Neuronal stem cell (in vitro differentiated cells): ENCODE measurements around the gene RAP2A.

Source experiments
- DNase-seq: peaks from one replicate; pipeline ENCODE4 v3.0.0-alpha.2; 2013; ENCODE audit warnings: low spot score
- H2AFZ ChIP-seq: one replicate; pipeline ENCODE4 v1.6.1; 2013; ENCODE audit warnings: mild to moderate bottlenecking, low read length, inconsistent platforms
- H2AK5ac ChIP-seq: 2 replicates; pipeline ENCODE4 v1.6.1; 2013; ENCODE audit warnings: low read depth, mild to moderate bottlenecking, inconsistent platforms, low read length, moderate library complexity, mixed read lengths
- H2BK120ac ChIP-seq: 2 replicates; pipeline ENCODE4 v1.6.1; 2013; ENCODE audit warnings: low read depth, mild to moderate bottlenecking, inconsistent platforms, low read length, moderate library complexity, mixed read lengths
- H2BK12ac ChIP-seq: one replicate; pipeline ENCODE4 v1.6.1; 2013; ENCODE audit warnings: low read length, inconsistent platforms
- H2BK15ac ChIP-seq: 2 replicates; pipeline ENCODE4 v1.6.1; 2013; ENCODE audit warnings: mild to moderate bottlenecking, low read length, inconsistent platforms, mixed read lengths
- H2BK5ac ChIP-seq: one replicate; pipeline ENCODE4 v1.6.1; 2013; ENCODE audit warnings: inconsistent platforms, mild to moderate bottlenecking, low read length, moderate library complexity
- H3K14ac ChIP-seq: one replicate; pipeline ENCODE4 v1.6.1; 2013; ENCODE audit warnings: low read length, inconsistent platforms
- H3K18ac ChIP-seq: 2 replicates; pipeline ENCODE4 v1.6.1; 2013; ENCODE audit warnings: low read length, inconsistent platforms
- H3K23ac ChIP-seq: 2 replicates; pipeline ENCODE4 v1.6.1; 2013; ENCODE audit warnings: low read depth, mild to moderate bottlenecking, mixed read lengths, low read length, inconsistent platforms; ENCODE audit not compliant: poor library complexity
- H3K27ac ChIP-seq: replicated peaks from 3 replicates; pipeline ENCODE4 v1.5.1; 2013; ENCODE audit warnings: low read length, inconsistent platforms
- H3K27me3 ChIP-seq, 3 experiments: 2 replicates each; pipeline ENCODE4 v1.6.1; 2013; ENCODE audit warnings: low read length in 3 of 3, mild to moderate bottlenecking in 2 of 3, inconsistent platforms in 1 of 3, low read depth in 1 of 3, mixed read lengths in 1 of 3, moderate library complexity in 1 of 3; ENCODE audit not compliant: control insufficient read depth in 3 of 3, insufficient read depth in 3 of 3
- H3K36me3 ChIP-seq, 2 donors: replicated peaks in 1 of 2; 2 replicates each; pipeline ENCODE4 v1.6.1; 2013; ENCODE audit warnings: low read length in 2 of 2; ENCODE audit not compliant: control insufficient read depth in 2 of 2, insufficient read depth in 2 of 2
- H3K4ac ChIP-seq: 2 replicates; pipeline ENCODE4 v1.6.1; 2013; ENCODE audit warnings: inconsistent platforms, mild to moderate bottlenecking, low read length, moderate library complexity
- H3K4me1 ChIP-seq, 2 donors: 1 replicate in 1 of 2; 2 replicates in 1 of 2; pipeline ENCODE4 v1.6.1; 2013; ENCODE audit warnings: low read length in 2 of 2, low read depth in 1 of 2; ENCODE audit not compliant: control insufficient read depth in 2 of 2, insufficient read depth in 1 of 2
- H3K4me2 ChIP-seq: one replicate; pipeline ENCODE4 v1.6.1; 2013; ENCODE audit warnings: mild to moderate bottlenecking, low read length, inconsistent platforms; ENCODE audit not compliant: insufficient read depth, poor library complexity, severe bottlenecking
- H3K4me3 ChIP-seq, 2 donors: 2 replicates each; pipeline ENCODE4 v1.5.1; 2013; ENCODE audit warnings: low read length in 2 of 2, mild to moderate bottlenecking in 2 of 2, inconsistent platforms in 1 of 2, moderate library complexity in 1 of 2
- H3K79me1 ChIP-seq: one replicate; pipeline ENCODE4 v1.6.1; 2013; ENCODE audit warnings: low read depth, mild to moderate bottlenecking, inconsistent platforms, low read length, moderate library complexity
- H3K9ac ChIP-seq: one replicate; pipeline ENCODE4 v1.6.1; 2013; ENCODE audit warnings: mild to moderate bottlenecking, low read depth, low read length, inconsistent platforms; ENCODE audit not compliant: poor library complexity
- H3K9me3 ChIP-seq, 2 donors: replicated peaks in 1 of 2; 2 replicates each; pipeline versions ENCODE3 to v1.6.1; 2013; ENCODE audit warnings: low read length in 2 of 2, mild to moderate bottlenecking in 2 of 2, inconsistent platforms in 1 of 2, low read depth in 1 of 2, mixed read lengths in 1 of 2, moderate library complexity in 1 of 2; ENCODE audit not compliant: control insufficient read depth in 2 of 2, insufficient read depth in 1 of 2
- H4K8ac ChIP-seq: one replicate; pipeline ENCODE4 v1.6.1; 2013; ENCODE audit warnings: low read depth, mild to moderate bottlenecking, inconsistent platforms, low read length, moderate library complexity
- H4K91ac ChIP-seq: one replicate; pipeline ENCODE4 v1.6.1; 2013; ENCODE audit warnings: low read length, low read depth, mild to moderate bottlenecking, inconsistent platforms; ENCODE audit not compliant: poor library complexity
- WGBS, 2 donors: extraction: QIAGEN DNeasy Blood & Tissue Kit; methylation state at CpG; one replicate each; pipeline ENCODE4 v1.1.7; 2013; ENCODE audit warnings: missing lambda C conversion rate in 2 of 2, mixed read lengths in 1 of 2; ENCODE audit not compliant: insufficient read length in 2 of 2, insufficient replicate concordance in 1 of 2; ENCODE audit errors: extremely low coverage in 2 of 2; 5-methylcytosine and 5-hydroxymethylcytosine counted together

Gene RAP2A

DNA sequence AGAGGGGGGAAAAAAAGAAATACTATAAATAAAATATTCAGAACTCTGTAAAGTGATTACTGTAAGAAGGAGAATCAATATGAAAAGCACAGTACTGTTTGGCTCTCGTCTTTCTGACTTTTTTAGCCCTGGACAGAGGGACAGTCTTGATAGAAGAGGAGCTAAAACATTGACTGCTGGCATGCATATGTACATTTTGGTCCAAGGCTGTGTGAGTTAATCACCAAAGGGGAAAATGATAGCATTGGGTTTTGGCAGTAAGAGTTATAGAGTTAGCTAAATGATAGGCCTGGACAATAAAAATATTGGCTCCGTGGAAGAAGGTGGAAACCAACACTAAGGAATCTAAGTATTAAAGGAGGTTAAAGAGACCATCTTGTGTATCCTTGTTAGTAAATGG lies 50.3 kb downstream of the RAP2A start:
- no peak overlapping the region for H3K18ac ChIP-seq
- no peaks in the 10 kb centered on the region for H3K27me3 ChIP-seq
- no peak overlapping the region for H2AK5ac ChIP-seq
- H3K14ac ChIP-seq = no peak overlapping the region
- H3K36me3 ChIP-seq = no peaks in the 10 kb centered on the region
- no CpG with 5 or more reads among the region's 2 CpGs for WGBS, 2 donors
- no peak for DNase-seq
- H3K9ac ChIP-seq = no peak overlapping the region
- H3K4me1 ChIP-seq = peaks cover 0 to 2% of the 10 kb centered on the region in 2 donors
- H3K4me2 ChIP-seq = no peak overlapping the region
- H4K91ac ChIP-seq = no peak overlapping the region
- no peak overlapping the region for H2BK5ac ChIP-seq
- H4K8ac ChIP-seq = no peak overlapping the region
- no peaks in the 10 kb centered on the region for H3K9me3 ChIP-seq
- H3K4me3 ChIP-seq = no peak overlapping the region
- H2BK15ac ChIP-seq = no peak overlapping the region
- H2BK120ac ChIP-seq = no peak overlapping the region
- H3K23ac ChIP-seq = no peak overlapping the region
- no peak overlapping the region for H3K4ac ChIP-seq
- H3K79me1 ChIP-seq = no peaks in the 10 kb centered on the region
- H2BK12ac ChIP-seq = no peak overlapping the region
- no peak overlapping the region for H3K27ac ChIP-seq
- H2AFZ ChIP-seq = no peak overlapping the region

DNA sequence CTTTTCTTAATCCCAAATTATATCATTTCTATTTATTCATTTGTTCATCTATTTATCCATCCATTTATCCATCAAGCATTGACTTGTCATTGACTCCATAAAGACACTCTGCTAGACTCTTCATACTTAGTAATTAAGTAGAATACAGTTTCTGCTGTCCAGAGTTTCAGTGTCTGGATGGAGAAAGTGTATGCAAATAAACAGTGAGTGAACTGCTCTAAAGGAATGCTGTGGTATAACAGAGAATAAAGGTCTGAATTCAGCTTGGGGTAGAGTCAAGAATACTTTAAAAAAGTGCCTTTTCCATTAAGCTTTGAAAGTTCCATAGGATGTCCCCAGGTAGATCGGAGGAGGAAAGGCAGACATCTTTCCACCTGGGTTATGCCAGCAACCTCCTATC lies 51.4 kb downstream of the RAP2A start:
- no peak overlapping the region for H2BK15ac ChIP-seq
- no peaks in the 10 kb centered on the region for H3K9me3 ChIP-seq
- H3K27me3 ChIP-seq = no peaks in the 10 kb centered on the region
- H2BK120ac ChIP-seq = no peak overlapping the region
- H3K23ac ChIP-seq = no peak overlapping the region
- H3K4me1 ChIP-seq = no peaks in the 10 kb centered on the region
- H2AK5ac ChIP-seq = no peak overlapping the region
- no CpG with 5 or more reads among the region's 1 CpG for WGBS, 2 donors
- DNase-seq = no peak
- no peak overlapping the region for H3K4ac ChIP-seq
- no peak overlapping the region for H2AFZ ChIP-seq
- H3K36me3 ChIP-seq = no peaks in the 10 kb centered on the region
- H2BK12ac ChIP-seq = no peak overlapping the region
- no peak overlapping the region for H3K18ac ChIP-seq
- H2BK5ac ChIP-seq = no peak overlapping the region
- H3K27ac ChIP-seq = no peak overlapping the region
- H3K9ac ChIP-seq = no peak overlapping the region
- H3K4me2 ChIP-seq = no peak overlapping the region
- no peak overlapping the region for H3K14ac ChIP-seq
- no peak overlapping the region for H4K91ac ChIP-seq
- H3K4me3 ChIP-seq = no peak overlapping the region
- no peak overlapping the region for H4K8ac ChIP-seq
- no peaks in the 10 kb centered on the region for H3K79me1 ChIP-seq

DNA sequence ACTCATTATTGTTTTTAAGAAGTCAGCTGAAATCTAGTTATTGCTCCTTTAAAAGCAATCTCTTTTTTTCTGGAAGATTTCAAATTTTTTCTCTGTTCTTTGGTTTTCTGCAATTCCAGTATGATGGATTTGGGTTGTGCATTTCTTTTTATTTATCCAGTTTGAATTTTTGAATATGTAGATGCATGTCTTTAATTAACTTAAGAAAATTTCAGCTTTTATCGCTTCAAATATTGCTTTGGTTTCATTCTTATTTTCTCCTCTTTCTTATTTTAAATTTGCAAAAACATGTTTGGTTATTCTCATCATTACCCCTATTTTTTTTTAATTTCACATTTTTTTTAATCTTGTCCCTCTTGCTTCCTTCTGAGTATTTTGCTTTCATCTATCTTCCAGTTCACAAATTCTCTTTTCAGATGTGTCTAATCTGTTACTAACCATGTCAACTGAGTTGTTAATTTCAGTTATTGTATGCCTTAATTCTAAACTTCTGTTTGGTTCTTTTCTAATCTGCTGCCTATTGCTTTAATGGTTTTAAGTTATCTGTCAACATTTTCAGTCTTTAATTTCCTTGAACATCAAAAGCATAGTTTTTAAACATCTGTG lies 56.8 kb downstream of the RAP2A start:
- Histone ChIP-seq H2BK15ac (no peak overlapping the region), H3K4me1 (no peaks in the 10 kb centered on the region)

DNA sequence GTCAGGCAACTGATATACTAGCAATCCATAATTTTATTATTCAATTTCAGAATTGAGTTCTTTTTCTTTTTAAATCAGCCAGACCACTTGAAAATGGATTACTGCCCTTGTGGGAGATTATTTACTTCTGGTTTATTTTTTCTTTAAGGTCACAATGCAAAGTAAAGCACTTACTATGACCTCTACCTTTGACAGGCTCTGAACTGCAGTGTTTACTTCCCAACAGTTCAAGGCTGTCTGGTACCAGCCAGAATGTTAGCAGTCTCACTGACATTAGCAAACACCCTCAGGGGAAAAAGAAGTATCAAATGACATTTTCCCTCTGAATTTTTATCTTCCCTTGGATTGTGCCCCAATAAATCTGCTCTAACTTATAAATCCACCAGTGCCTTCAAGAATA lies 57.5 kb downstream of the RAP2A start:
- no peak overlapping the region for H2BK120ac ChIP-seq
- no peak overlapping the region for H3K4me3 ChIP-seq
- no peaks in the 10 kb centered on the region for H3K27me3 ChIP-seq
- no peak overlapping the region for H3K23ac ChIP-seq
- H3K9ac ChIP-seq = no peak overlapping the region
- DNase-seq = no peak
- no peaks in the 10 kb centered on the region for H3K36me3 ChIP-seq
- H3K79me1 ChIP-seq = no peaks in the 10 kb centered on the region
- H2AK5ac ChIP-seq = no peak overlapping the region
- no peak overlapping the region for H4K91ac ChIP-seq
- H2AFZ ChIP-seq = no peak overlapping the region
- H4K8ac ChIP-seq = no peak overlapping the region
- no peak overlapping the region for H2BK5ac ChIP-seq
- H3K4ac ChIP-seq = no peak overlapping the region
- peaks cover 2 to 3% of the 10 kb centered on the region in 2 donors for H3K9me3 ChIP-seq
- no peak overlapping the region for H3K4me2 ChIP-seq
- H3K14ac ChIP-seq = no peak overlapping the region
- no peaks in the 10 kb centered on the region for H3K4me1 ChIP-seq
- H3K27ac ChIP-seq = no peak overlapping the region
- H2BK12ac ChIP-seq = no peak overlapping the region
- H3K18ac ChIP-seq = no peak overlapping the region
- H2BK15ac ChIP-seq = no peak overlapping the region

More for the DNA sequence above, 56.8 kb downstream of the RAP2A start:
- Histone ChIP-seq H4K8ac (no peak overlapping the region), H3K79me1 (no peaks in the 10 kb centered on the region), H3K4me2 (no peak overlapping the region), H2BK5ac (no peak overlapping the region), H3K23ac (no peak overlapping the region), H3K4me3 (no peak overlapping the region), H3K18ac (no peak overlapping the region), H3K14ac (no peak overlapping the region), H3K36me3 (no peaks in the 10 kb centered on the region), H3K27ac (no peak overlapping the region), H3K9ac (no peak overlapping the region), H2AK5ac (no peak overlapping the region), H3K9me3 (peaks cover 2 to 3% of the 10 kb centered on the region in 2 donors), H2BK120ac (no peak overlapping the region), H2AFZ (no peak overlapping the region), H4K91ac (no peak overlapping the region), H2BK12ac (no peak overlapping the region), H3K4ac (no peak overlapping the region), H3K27me3 (no peaks in the 10 kb centered on the region)
- no peak for DNase-seq
- no CpG with 5 or more reads among the region's 1 CpG for WGBS, 2 donors
